ENCODE results near the gene PCLAF. TPM values are rescaled to one million over a fixed set of nuclear protein-coding genes. Genes with fewer than 3 reads are reported as not detected.
"Not testable (repeated sequence)": the region's sequence is repeated elsewhere in the genome, so short reads cannot be mapped to it uniquely, and the experiment has no call there.

Gene PCLAF
- polyA plus RNA-seq, 1 experiment, result 104 TPM

DNA sequence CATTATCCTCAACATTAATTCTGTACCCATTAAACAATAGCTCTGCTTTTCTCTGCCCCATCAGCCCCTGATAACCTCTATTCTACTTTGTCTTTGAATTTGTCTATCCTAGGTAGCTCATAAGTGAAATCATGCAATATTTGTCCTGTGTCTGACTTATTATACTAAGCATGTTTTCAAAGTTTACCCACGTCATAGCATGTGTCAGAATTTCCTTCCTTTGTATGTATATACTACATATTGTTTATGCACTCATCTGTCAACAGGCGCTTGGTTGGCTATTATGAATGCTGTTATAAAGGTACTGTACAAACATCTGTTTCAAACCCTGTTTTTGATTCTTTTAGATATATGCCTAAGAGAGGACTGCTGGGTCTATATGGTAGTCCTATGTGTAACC lies 43.5 kb downstream of the PCLAF start:
- H3K9me3 ChIP-seq (ENCODE audit: control insufficient read depth, insufficient read depth, low read length), result no peaks in the 10 kb centered on the region
- DNase-seq (ENCODE audit: low read depth, low spot score), result peak; percentile 27
- H3K4me3 ChIP-seq (ENCODE audit: low read depth, low read length), result no peak overlapping the region
- no peak for TF ChIP-seq CTCF (IDR thresholded peaks at IDR 0.05; ENCODE audit: low read depth, low read length)
- ChIA-PET CTCF (no interaction called here), POLR2A (no interaction called here)
- H3K27me3 ChIP-seq (ENCODE audit: control insufficient read depth, insufficient read depth, low read length), result no peaks in the 10 kb centered on the region
- no peak overlapping the region for H3K27ac ChIP-seq (ENCODE audit: low read depth, low read length)

DNA sequence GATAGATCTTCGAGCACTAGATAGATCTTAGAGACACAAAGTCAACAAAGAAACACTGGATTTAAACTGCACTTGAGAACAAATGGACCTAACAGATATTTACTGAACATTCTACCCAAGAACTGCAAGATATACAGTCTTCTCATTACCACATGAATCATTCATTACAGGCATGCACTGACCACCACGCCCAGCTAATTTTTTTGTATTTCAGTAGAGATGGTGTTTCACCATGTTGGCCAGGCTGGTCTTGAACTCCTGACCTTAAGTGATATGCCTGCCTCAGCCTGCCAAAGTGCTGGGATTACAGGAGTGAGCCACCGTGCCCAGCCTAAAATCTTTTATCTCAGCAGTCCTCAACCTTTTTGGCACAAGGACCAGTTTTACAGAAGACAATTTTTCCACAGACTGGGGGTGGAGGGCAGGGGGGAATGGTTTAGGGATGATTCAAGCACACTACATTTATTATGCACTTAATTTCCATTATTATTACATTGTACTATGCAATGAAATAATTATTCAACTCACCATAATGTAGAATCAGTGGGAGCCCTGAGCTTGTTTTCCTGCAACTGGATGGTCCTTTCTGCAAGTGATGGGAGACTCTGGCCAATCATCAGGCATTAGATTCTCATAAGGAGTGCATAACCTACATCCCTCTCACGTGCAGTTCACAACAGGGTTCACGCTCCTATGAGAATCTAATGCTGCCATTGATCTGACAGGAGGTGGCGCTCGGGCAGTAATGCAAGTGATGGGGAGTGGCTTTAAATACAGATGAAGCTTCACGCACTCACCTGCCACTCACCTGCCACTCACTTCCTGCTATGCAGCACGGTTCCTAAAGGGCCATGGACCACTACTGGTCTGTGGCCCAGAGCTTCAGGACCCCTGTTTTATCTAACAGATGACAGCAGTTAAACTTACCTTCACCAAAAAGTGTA lies 47.0 kb downstream of the PCLAF start:
- Histone ChIP-seq H3K9me3 (ENCODE audit: control insufficient read depth, insufficient read depth, low read length) (no peaks in the 10 kb centered on the region), H3K27me3 (ENCODE audit: control insufficient read depth, insufficient read depth, low read length) (no peaks in the 10 kb centered on the region), H3K27ac (ENCODE audit: low read depth, low read length) (no peak overlapping the region), H3K4me3 (ENCODE audit: low read depth, low read length) (no peak overlapping the region)
- DNase-seq (ENCODE audit: low read depth, low spot score), result no peak
- ChIA-PET POLR2A (no interaction called here), CTCF (interaction anchor here (1.3 kb wide), 1 partner anchor 11 kb away, joined by 4 read pairs; no protein-coding TSS in a partner anchor)
- no peak for TF ChIP-seq CTCF (IDR thresholded peaks at IDR 0.05; ENCODE audit: low read depth, low read length)

DNA sequence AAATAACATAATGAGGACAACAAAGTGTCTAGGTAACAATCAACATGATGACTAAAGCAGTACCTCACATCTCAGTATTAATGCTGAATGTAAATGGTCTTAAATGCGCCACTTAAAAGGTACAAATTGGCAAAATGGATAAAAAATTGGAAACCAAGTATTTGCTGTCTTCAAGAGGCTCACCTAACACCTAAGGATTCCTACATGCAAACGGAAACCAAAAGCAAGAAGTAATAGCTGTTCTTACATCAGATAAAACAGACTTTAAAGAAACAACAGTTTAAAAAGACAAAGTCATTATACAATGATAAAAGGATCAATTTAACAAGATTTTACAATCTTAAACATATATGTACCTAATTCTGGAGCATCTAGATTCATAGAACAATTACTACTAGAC lies 47.7 kb downstream of the PCLAF start:
- CTCF ChIA-PET, result no interaction called here
- TF ChIP-seq CTCF (IDR thresholded peaks at IDR 0.05; ENCODE audit: low read depth, low read length), result no peak
- no peak overlapping the region for H3K27ac ChIP-seq (ENCODE audit: low read depth, low read length)
- H3K27me3 ChIP-seq (ENCODE audit: control insufficient read depth, insufficient read depth, low read length), result no peaks in the 10 kb centered on the region
- DNase-seq (ENCODE audit: low read depth, low spot score), result no peak
- POLR2A ChIA-PET, result no interaction called here
- H3K9me3 ChIP-seq (ENCODE audit: control insufficient read depth, insufficient read depth, low read length), result no peaks in the 10 kb centered on the region
- no peak overlapping the region for H3K4me3 ChIP-seq (ENCODE audit: low read depth, low read length)

- H3K9me3 ChIP-seq (ENCODE audit: control insufficient read depth, insufficient read depth, low read length); H3K4me3 ChIP-seq (ENCODE audit: low read depth, low read length); POLR2A ChIA-PET; DNase-seq (ENCODE audit: low read depth, low spot score); H3K27ac ChIP-seq (ENCODE audit: low read depth, low read length); CTCF ChIA-PET; H3K27me3 ChIP-seq (ENCODE audit: control insufficient read depth, insufficient read depth, low read length): not testable (repeated sequence)
Observed at GRCh38 chr15:64331668-64332067, 49.6 kb downstream of the PCLAF start.

GRCh38 chr15:64326975-64327374 lies 54.3 kb downstream of the PCLAF start:
- H3K27me3 ChIP-seq (ENCODE audit: control insufficient read depth, insufficient read depth, low read length); H3K27ac ChIP-seq (ENCODE audit: low read depth, low read length); CTCF ChIA-PET; H3K4me3 ChIP-seq (ENCODE audit: low read depth, low read length); DNase-seq (ENCODE audit: low read depth, low spot score); H3K9me3 ChIP-seq (ENCODE audit: control insufficient read depth, insufficient read depth, low read length); POLR2A ChIA-PET: not testable (repeated sequence)

- H3K27ac ChIP-seq (ENCODE audit: low read depth, low read length); POLR2A ChIA-PET; DNase-seq (ENCODE audit: low read depth, low spot score); H3K9me3 ChIP-seq (ENCODE audit: control insufficient read depth, insufficient read depth, low read length); CTCF ChIA-PET; H3K4me3 ChIP-seq (ENCODE audit: low read depth, low read length); H3K27me3 ChIP-seq (ENCODE audit: control insufficient read depth, insufficient read depth, low read length): not testable (repeated sequence)
Observed at GRCh38 chr15:64326458-64326857, 54.8 kb downstream of the PCLAF start.

Measured in AG04450 (cell line).